ENCODE data around the gene LGALS8. TPM values are rescaled to one million over a fixed set of nuclear protein-coding genes. Genes with fewer than 3 reads are reported as not detected.
A peak's percentile ranks its signal among the peaks of the same experiment; 100 is the strongest.

Gene LGALS8
- polyA plus RNA-seq, 2 of the 4 experiments (the other 2 are of a cell fraction) = 32.3 to 61.3 TPM

- FAIRE-seq (peak; percentile 43), DNase-seq (ENCODE audit: low read depth in 1 of 2, low spot score in 1 of 2) (peak in 1 of 2 experiments; percentile 26), ATAC-seq (peak in 1 of 2 experiments; percentile 8; a peak in 1 of 6 replicates)
- WGBS (ENCODE audit: missing lambda C conversion rate) = 30% methylated on average over 4 of the region's 4 CpGs
- ChIA-PET POLR2A (no interaction called here), CTCF (interaction anchor here (0.9 to 1.8 kb wide), 2 partner anchors 25 to 406 kb away, joined by 3 to 4 read pairs; no protein-coding TSS in a partner anchor)
- peak overlapping the region in 1 of 2 experiments; percentile 52; a peak in 3 of 6 replicates for H3K27ac ChIP-seq
- no peaks in the 10 kb centered on the region for H3K9me3 ChIP-seq
- H3K4me2 ChIP-seq = peak overlapping the region; percentile 74
- no peak overlapping the region for H3K4me3 ChIP-seq
- TF ChIP-seq HOXB13 (CRISPR knock-in tag; IDR thresholded peaks at IDR 0.05; ENCODE audit: low read depth) (no peak), GATA3 (IDR thresholded peaks at IDR 0.05; ENCODE audit: borderline replicate concordance) (peak; percentile 46; the same call in 1 of the 2 replicates)
- peaks cover 31% of the 10 kb centered on the region for H3K4me1 ChIP-seq
Measured at GRCh38 chr1:236514703-236515442, 8.9 kb upstream of the LGALS8 start.

- peaks cover 31% of the 10 kb centered on the region for H3K4me1 ChIP-seq
- peak in 1 of 2 experiments; percentile 49; a peak in 2 of 6 replicates for ATAC-seq
- peak overlapping the region; percentile 13 to 52; a peak in 5 of 6 replicates for H3K27ac ChIP-seq
- POLR2A ChIA-PET = no interaction called here
- CTCF ChIA-PET = interaction anchor here (0.9 to 1.8 kb wide), 5 partner anchors 7 to 411 kb away, joined by 3 to 5 read pairs (median 4); no protein-coding TSS in a partner anchor
- no peak for FAIRE-seq
- DNase-seq (ENCODE audit: low read depth in 1 of 2, low spot score in 1 of 2) = no peak
- H3K4me3 ChIP-seq = no peak overlapping the region
- no peaks in the 10 kb centered on the region for H3K9me3 ChIP-seq
- 60% methylated on average over 4 of the region's 4 CpGs for WGBS (ENCODE audit: missing lambda C conversion rate)
- TF ChIP-seq ELK1 (IDR thresholded peaks at IDR 0.05; ENCODE audit: low read depth, low read length) (no peak), RARB (CRISPR knock-in tag; IDR thresholded peaks at IDR 0.05) (no peak), BHLHE40 (IDR thresholded peaks at IDR 0.05; ENCODE audit: low read depth, low read length) (no peak)
- peak overlapping the region; percentile 74 for H3K4me2 ChIP-seq
Measured at GRCh38 chr1:236515443-236515958, 8.3 kb upstream of the LGALS8 start.

GRCh38 chr1:236516929-236517704, 6.7 kb upstream of the LGALS8 start:
- Histone ChIP-seq H3K4me1 (peaks cover 31% of the 10 kb centered on the region), H3K4me3 (peak overlapping the region; percentile 1; the same call in 2 of the 3 replicates), H3K27ac (peak overlapping the region; percentile 39 to 78; a peak in 5 of 6 replicates), H3K4me2 (peak overlapping the region; percentile 74), H3K9me3 (no peaks in the 10 kb centered on the region)
- peak; percentile 33 to 64 for DNase-seq (ENCODE audit: low read depth in 1 of 2, low spot score in 1 of 2)
- ChIA-PET CTCF (interaction anchor here (0.5 to 1.5 kb wide), 6 partner anchors 9 to 50 kb away, joined by 3 to 5 read pairs (median 3); no protein-coding TSS in a partner anchor), POLR2A (interaction anchor here (0.7 to 1.0 kb wide), 2 partner anchors 14 to 411 kb away, joined by 3 to 4 read pairs; no protein-coding TSS in a partner anchor)
- peak; percentile 80 to 90; a peak in 5 of 6 replicates for ATAC-seq
- 4% methylated on average over 8 of the region's 8 CpGs for WGBS (ENCODE audit: missing lambda C conversion rate)
- TF ChIP-seq CHD4 (IDR thresholded peaks at IDR 0.05; ENCODE audit: borderline replicate concordance) (no peak), TFCP2L1 (CRISPR knock-in tag; IDR thresholded peaks at IDR 0.05) (no peak)
- FAIRE-seq = no peak

- TF ChIP-seq NPAS2 (CRISPR knock-in tag; IDR thresholded peaks at IDR 0.05; ENCODE audit: borderline replicate concordance) (no peak), FOSL2 (IDR thresholded peaks at IDR 0.05) (no peak), FOSL2 (CRISPR knock-in tag; IDR thresholded peaks at IDR 0.05) (no peak), FOSB (CRISPR knock-in tag; IDR thresholded peaks at IDR 0.05) (no peak)
- no peak overlapping the region for H3K27ac ChIP-seq
- DNase-seq (ENCODE audit: low read depth in 1 of 2, low spot score in 1 of 2) (no peak), ATAC-seq (no peak), FAIRE-seq (no peak)
- POLR2A ChIA-PET = no interaction called here
- peaks cover 38% of the 10 kb centered on the region for H3K4me1 ChIP-seq
- 91% methylated on average over 5 of the region's 5 CpGs for WGBS (ENCODE audit: missing lambda C conversion rate)
- no peaks in the 10 kb centered on the region for H3K9me3 ChIP-seq
- no peak overlapping the region for H3K4me2 ChIP-seq
- H3K4me3 ChIP-seq = no peak overlapping the region
- CTCF ChIA-PET = no interaction called here
Measured at GRCh38 chr1:236518322-236518721, 5.5 kb upstream of the LGALS8 start.

Data from A549 (cell line).